K562 (cell line): ENCODE measurements around the gene CHAC1. TPM values are rescaled to one million over a fixed set of nuclear protein-coding genes. Genes with fewer than 3 reads are reported as not detected.

Experiments
- ADNP ChIP-seq: fragments of 200-800 bp; sonication (Bioruptor generic); IDR thresholded peaks from 2 replicates; pipeline ENCODE4 v1.6.1; 2016; ENCODE audit warnings: missing genetic modification characterization, missing compliant biosample characterization
- BCLAF1 ChIP-seq, 2 experiments: fragments of 450-650 bp in 1 of 2; IDR thresholded peaks; 2 replicates each; pipeline ENCODE4 v1.6.1; 2011 to 2017; ENCODE audit warnings: low read depth in 2 of 2, antibody characterized with exemption in 1 of 2, borderline replicate concordance in 1 of 2, low read length in 1 of 2, mild to moderate bottlenecking in 1 of 2, mixed read lengths in 1 of 2; ENCODE audit not compliant: control insufficient read depth in 1 of 2
- CTBP1 ChIP-seq: fragments of 450-650 bp; IDR thresholded peaks from 2 replicates; pipeline ENCODE4 v1.6.1; 2016; ENCODE audit warnings: borderline replicate concordance
- EZH2 ChIP-seq: IDR thresholded peaks from 2 replicates; pipeline ENCODE4 v1.6.1; 2012; ENCODE audit warnings: low read depth, mild to moderate bottlenecking, inconsistent platforms, low read length, borderline replicate concordance
- HDAC6 ChIP-seq: IDR thresholded peaks from 2 replicates; pipeline ENCODE4 v1.6.1; 2012; ENCODE audit warnings: low read depth, mild to moderate bottlenecking, control low read depth, inconsistent platforms, low read length, moderate library complexity
- ILF3 ChIP-seq: fragments of 450-650 bp; IDR thresholded peaks from 2 replicates; pipeline ENCODE4 v1.6.1; 2018; ENCODE audit warnings: antibody characterized with exemption, mild to moderate bottlenecking, moderate library complexity, borderline replicate concordance
- KDM5B ChIP-seq: fragments of 200-600 bp; sonication (generic); IDR thresholded peaks from 2 replicates; pipeline ENCODE4 v1.6.1; 2012; ENCODE audit warnings: low read depth, mild to moderate bottlenecking, moderate library complexity, low read length, control low read depth, inconsistent platforms; ENCODE audit not compliant: insufficient replicate concordance
- NCOA6 ChIP-seq: fragments of 450-650 bp; IDR thresholded peaks from 2 replicates; pipeline ENCODE4 v1.6.1; 2017; ENCODE audit warnings: mild to moderate bottlenecking
- PCBP1 ChIP-seq: fragments of 200-400 bp; formaldehyde crosslinking; IDR thresholded peaks from 2 replicates; pipeline ENCODE4 v1.6.1; 2018; ENCODE audit warnings: mild to moderate bottlenecking, low read depth, low read length; ENCODE audit not compliant: poor library complexity, severe bottlenecking
- PURB ChIP-seq: sonication (generic); formaldehyde crosslinking; IDR thresholded peaks from 2 replicates; pipeline ENCODE4 v1.9.0; 2021; ENCODE audit warnings: low read depth, mild to moderate bottlenecking, missing genetic modification reagents
- PYGO2 ChIP-seq: fragments of 450-650 bp; IDR thresholded peaks from 2 replicates; pipeline ENCODE4 v1.6.1; 2016; ENCODE audit warnings: mild to moderate bottlenecking, missing genetic modification characterization, moderate library complexity, missing compliant biosample characterization
- SAFB ChIP-seq: fragments of 200-400 bp; formaldehyde crosslinking; IDR thresholded peaks from 2 replicates; pipeline ENCODE4 v1.6.1; 2017; ENCODE audit warnings: low read depth, low read length, borderline replicate concordance
- TAF7 ChIP-seq: fragments of 450-650 bp; IDR thresholded peaks from 2 replicates; pipeline ENCODE4 v1.6.1; 2016; ENCODE audit warnings: missing genetic modification characterization, missing compliant biosample characterization
- UBTF ChIP-seq, 2 experiments: IDR thresholded peaks; 2 replicates each; pipeline ENCODE4 v1.6.1; 2012; ENCODE audit warnings: improper control_type of control experiment in 2 of 2, low read depth in 2 of 2, low read length in 2 of 2, borderline replicate concordance in 1 of 2
- ZNF143 ChIP-seq: sonication (generic); formaldehyde crosslinking; IDR thresholded peaks from 2 replicates; pipeline ENCODE4 v1.9.0; 2022; ENCODE audit warnings: mild to moderate bottlenecking, missing genetic modification reagents
- ZNF324 ChIP-seq: fragments of 250-450 bp; sonication (Bioruptor Pico); IDR thresholded peaks from 2 replicates; pipeline ENCODE4 v1.4.0; 2020; ENCODE audit warnings: mild to moderate bottlenecking
- polyA plus RNA-seq, 8 experiments: library from polyadenylated mRNA; depleted of rRNA in 4 of 8; stranded (reverse) in 5 of 8; unstranded in 3 of 8; fragments of >200 nt; fragmentation: Nextera tagmentation in 2 of 8; fragmentation: Illumina TruSeq in 1 of 8; extraction: Ambion mirVana in 2 of 8; extraction: Trizol in 1 of 8; gene quantifications; 2 replicates each; pipeline versions ENCODE4 v1.2.1 to v1.2.3, GENCODE V29; 2011 to 2014; ENCODE audit warnings: inconsistent platforms in 1 of 8, missing spikeins in 1 of 8
- total RNA-seq, 7 experiments: library from RNA; depleted of rRNA in 6 of 7; stranded (reverse); fragments of >200 nt in 6 of 7; fragmentation: Illumina TruSeq in 2 of 7; extraction: Trizol in 2 of 7; gene quantifications; 2 replicates each; pipeline versions ENCODE4 v1.2.1 to v1.2.3, GENCODE V29; 2011 to 2021; ENCODE audit warnings: low replicate concordance in 1 of 7
- TF ChIP-seq, protein P1 (sequence below), 2 experiments: fragments of 450-650 bp; IDR thresholded peaks; 2 replicates each; pipeline ENCODE4 v1.6.1; 2018; ENCODE audit warnings: mild to moderate bottlenecking in 2 of 2, low read depth in 1 of 2; ENCODE audit not compliant: partially characterized antibody in 2 of 2

The CHAC1 gene
- total and polyA plus RNA-seq, 9 of the 15 experiments (the other 6 are each of a cell fraction or from before 2014, with no cell fraction given): 0.47 to 39.0 (median 7.5) TPM

GRCh38 chr15:40929660-40930429 lies 23.4 kb upstream of the CHAC1 start (continued):
- TF ChIP-seq ADNP (tag): no peak
- no peak for TF ChIP-seq PYGO2 (tag)
- TF ChIP-seq ZNF143 (CRISPR knock-in tag): no peak
- no peak for TF ChIP-seq TAF7 (tag)
- no peak for TF ChIP-seq ILF3
- TF ChIP-seq NCOA6: peak; percentile 61; the same call in 1 of the 2 replicates
- no peak for TF ChIP-seq BCLAF1 (IDR thresholded peaks at IDR 0.05; ENCODE audit: borderline replicate concordance in 1 of 2, control insufficient read depth in 1 of 2, low read depth in 2 of 2, low read length in 1 of 2)
- peak; percentile 15 for TF ChIP-seq PCBP1
- peak; percentile 75; the same call in 1 of the 2 replicates for TF ChIP-seq HDAC6
- peak; percentile 85 to 94; a peak in 2 of 4 replicates for TF ChIP-seq UBTF (IDR thresholded peaks at IDR 0.05; ENCODE audit: borderline replicate concordance in 1 of 2, low read depth in 2 of 2, low read length in 2 of 2)
- TF ChIP-seq CTBP1: peak; percentile 56; the same call in 1 of the 2 replicates
- no peak for TF ChIP-seq KDM5B
- TF ChIP-seq EZH2: no peak
- TF ChIP-seq ZNF324 (CRISPR knock-in tag): no peak
- TF ChIP-seq SAFB: 0 out of 2 replicates have a peak, but pooled peaks have one; percentile 39
- TF ChIP-seq PURB (CRISPR knock-in tag): no peak
- TF ChIP-seq, protein P1, sequence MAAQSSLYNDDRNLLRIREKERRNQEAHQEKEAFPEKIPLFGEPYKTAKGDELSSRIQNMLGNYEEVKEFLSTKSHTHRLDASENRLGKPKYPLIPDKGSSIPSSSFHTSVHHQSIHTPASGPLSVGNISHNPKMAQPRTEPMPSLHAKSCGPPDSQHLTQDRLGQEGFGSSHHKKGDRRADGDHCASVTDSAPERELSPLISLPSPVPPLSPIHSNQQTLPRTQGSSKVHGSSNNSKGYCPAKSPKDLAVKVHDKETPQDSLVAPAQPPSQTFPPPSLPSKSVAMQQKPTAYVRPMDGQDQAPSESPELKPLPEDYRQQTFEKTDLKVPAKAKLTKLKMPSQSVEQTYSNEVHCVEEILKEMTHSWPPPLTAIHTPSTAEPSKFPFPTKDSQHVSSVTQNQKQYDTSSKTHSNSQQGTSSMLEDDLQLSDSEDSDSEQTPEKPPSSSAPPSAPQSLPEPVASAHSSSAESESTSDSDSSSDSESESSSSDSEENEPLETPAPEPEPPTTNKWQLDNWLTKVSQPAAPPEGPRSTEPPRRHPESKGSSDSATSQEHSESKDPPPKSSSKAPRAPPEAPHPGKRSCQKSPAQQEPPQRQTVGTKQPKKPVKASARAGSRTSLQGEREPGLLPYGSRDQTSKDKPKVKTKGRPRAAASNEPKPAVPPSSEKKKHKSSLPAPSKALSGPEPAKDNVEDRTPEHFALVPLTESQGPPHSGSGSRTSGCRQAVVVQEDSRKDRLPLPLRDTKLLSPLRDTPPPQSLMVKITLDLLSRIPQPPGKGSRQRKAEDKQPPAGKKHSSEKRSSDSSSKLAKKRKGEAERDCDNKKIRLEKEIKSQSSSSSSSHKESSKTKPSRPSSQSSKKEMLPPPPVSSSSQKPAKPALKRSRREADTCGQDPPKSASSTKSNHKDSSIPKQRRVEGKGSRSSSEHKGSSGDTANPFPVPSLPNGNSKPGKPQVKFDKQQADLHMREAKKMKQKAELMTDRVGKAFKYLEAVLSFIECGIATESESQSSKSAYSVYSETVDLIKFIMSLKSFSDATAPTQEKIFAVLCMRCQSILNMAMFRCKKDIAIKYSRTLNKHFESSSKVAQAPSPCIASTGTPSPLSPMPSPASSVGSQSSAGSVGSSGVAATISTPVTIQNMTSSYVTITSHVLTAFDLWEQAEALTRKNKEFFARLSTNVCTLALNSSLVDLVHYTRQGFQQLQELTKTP (IDR thresholded peaks at IDR 0.05; ENCODE audit: low read depth in 1 of 2, partially characterized antibody in 2 of 2): no peak
